Adipocyte (in vitro differentiated cells): Measurements from ENCODE around the gene SETD1B.

Experiments
- DNase-seq: peaks from one replicate; pipeline ENCODE4 v3.0.0-alpha.2; 2015; ENCODE audit warnings: low read depth
- H3K27me3 ChIP-seq: replicated peaks from 2 replicates; pipeline ENCODE4 v1.7.0; 2013; ENCODE audit warnings: mild to moderate bottlenecking, low read length, moderate library complexity; ENCODE audit not compliant: control insufficient read depth, insufficient read depth
- H3K36me3 ChIP-seq: 2 replicates; pipeline ENCODE4 v1.7.0; 2013; ENCODE audit warnings: low read length, mild to moderate bottlenecking, moderate library complexity; ENCODE audit not compliant: control insufficient read depth, insufficient read depth, severe bottlenecking
- H3K4me1 ChIP-seq: 2 replicates; pipeline ENCODE4 v1.7.0; 2013; ENCODE audit warnings: mild to moderate bottlenecking, low read length, moderate library complexity; ENCODE audit not compliant: control insufficient read depth, insufficient read depth
- H3K4me3 ChIP-seq: 2 replicates; pipeline ENCODE4 v1.7.0; 2013; ENCODE audit warnings: mild to moderate bottlenecking, low read length, moderate library complexity
- H3K9ac ChIP-seq: 2 replicates; pipeline ENCODE4 v1.7.0; 2013; ENCODE audit warnings: mild to moderate bottlenecking, low read length, moderate library complexity
- H3K9me3 ChIP-seq: 2 replicates; pipeline ENCODE4 v1.7.0; 2013; ENCODE audit warnings: mild to moderate bottlenecking, low read length, moderate library complexity; ENCODE audit not compliant: control insufficient read depth

The SETD1B gene

GRCh38 chr12:121825041-121825523 lies 21.3 kb downstream of the SETD1B start:
- Histone ChIP-seq H3K27me3 (no peaks in the 10 kb centered on the region), H3K9me3 (no peaks in the 10 kb centered on the region), H3K36me3 (peaks cover 58% of the 10 kb centered on the region), H3K4me3 (no peak overlapping the region), H3K9ac (no peak overlapping the region), H3K4me1 (no peaks in the 10 kb centered on the region)
- no peak for DNase-seq

GRCh38 chr12:121826318-121827150 lies 22.7 kb downstream of the SETD1B start:
- H3K36me3 ChIP-seq: peaks cover 60% of the 10 kb centered on the region
- H3K4me3 ChIP-seq: no peak overlapping the region
- DNase-seq: no peak
- no peaks in the 10 kb centered on the region for H3K9me3 ChIP-seq
- H3K4me1 ChIP-seq: no peaks in the 10 kb centered on the region
- no peaks in the 10 kb centered on the region for H3K27me3 ChIP-seq
- H3K9ac ChIP-seq: no peak overlapping the region

GRCh38 chr12:121827351-121828099 lies 23.7 kb downstream of the SETD1B start:
- Histone ChIP-seq H3K9me3 (no peaks in the 10 kb centered on the region), H3K36me3 (peaks cover 61% of the 10 kb centered on the region), H3K9ac (no peak overlapping the region), H3K27me3 (no peaks in the 10 kb centered on the region), H3K4me3 (no peak overlapping the region), H3K4me1 (no peaks in the 10 kb centered on the region)
- no peak for DNase-seq

GRCh38 chr12:121828306-121828705 lies 24.5 kb downstream of the SETD1B start:
- Histone ChIP-seq H3K4me1 (no peaks in the 10 kb centered on the region), H3K4me3 (no peak overlapping the region), H3K27me3 (no peaks in the 10 kb centered on the region), H3K9ac (no peak overlapping the region), H3K9me3 (no peaks in the 10 kb centered on the region), H3K36me3 (peaks cover 58% of the 10 kb centered on the region)
- no peak for DNase-seq

GRCh38 chr12:121828826-121829225 lies 25.0 kb downstream of the SETD1B start:
- Histone ChIP-seq H3K36me3 (peaks cover 53% of the 10 kb centered on the region), H3K4me3 (no peak overlapping the region), H3K27me3 (no peaks in the 10 kb centered on the region), H3K9ac (no peak overlapping the region), H3K4me1 (no peaks in the 10 kb centered on the region), H3K9me3 (no peaks in the 10 kb centered on the region)
- no peak for DNase-seq

GRCh38 chr12:121829250-121829918 lies 25.6 kb downstream of the SETD1B start:
- Histone ChIP-seq H3K36me3 (peaks cover 48% of the 10 kb centered on the region), H3K4me3 (no peak overlapping the region), H3K9ac (no peak overlapping the region), H3K9me3 (no peaks in the 10 kb centered on the region), H3K4me1 (no peaks in the 10 kb centered on the region), H3K27me3 (no peaks in the 10 kb centered on the region)
- no peak for DNase-seq

- Histone ChIP-seq H3K9me3 (no peaks in the 10 kb centered on the region), H3K36me3 (peaks cover 48% of the 10 kb centered on the region)
- no peak for DNase-seq
These were observed 26.3 kb downstream of the SETD1B start for GRCh38 chr12:121830134-121830533.

GRCh38 chr12:121830588-121831265 lies 26.9 kb downstream of the SETD1B start:
- H3K27me3 ChIP-seq: no peaks in the 10 kb centered on the region
- DNase-seq: no peak
- no peaks in the 10 kb centered on the region for H3K4me1 ChIP-seq
- H3K9ac ChIP-seq: no peak overlapping the region
- H3K9me3 ChIP-seq: no peaks in the 10 kb centered on the region
- H3K4me3 ChIP-seq: no peak overlapping the region
- H3K36me3 ChIP-seq: peaks cover 48% of the 10 kb centered on the region

More at GRCh38 chr12:121830134-121830533, 26.3 kb downstream of the SETD1B start:
- H3K4me3 ChIP-seq: no peak overlapping the region
- H3K27me3 ChIP-seq: no peaks in the 10 kb centered on the region
- no peaks in the 10 kb centered on the region for H3K4me1 ChIP-seq
- H3K9ac ChIP-seq: no peak overlapping the region

GRCh38 chr12:121831571-121832245 lies 27.9 kb downstream of the SETD1B start:
- no peaks in the 10 kb centered on the region for H3K4me1 ChIP-seq
- no peaks in the 10 kb centered on the region for H3K27me3 ChIP-seq
- H3K9ac ChIP-seq: no peak overlapping the region
- H3K9me3 ChIP-seq: no peaks in the 10 kb centered on the region
- H3K36me3 ChIP-seq: peaks cover 48% of the 10 kb centered on the region
- DNase-seq: no peak
- H3K4me3 ChIP-seq: no peak overlapping the region

- no peak for DNase-seq
- Histone ChIP-seq H3K4me3 (no peak overlapping the region), H3K9ac (no peak overlapping the region), H3K9me3 (no peaks in the 10 kb centered on the region), H3K4me1 (peaks cover 5% of the 10 kb centered on the region), H3K36me3 (no peaks in the 10 kb centered on the region), H3K27me3 (no peaks in the 10 kb centered on the region)
These were observed 33.9 kb downstream of the SETD1B start for GRCh38 chr12:121837680-121838079.
